Putamen (tissue), 1 donor: ENCODE results near the gene SLC34A1.

Experiments
- DNase-seq: peaks from one replicate; pipeline ENCODE4 v3.0.0-alpha.2; 2016; ENCODE audit warnings: low spot score

The SLC34A1 gene

DNA sequence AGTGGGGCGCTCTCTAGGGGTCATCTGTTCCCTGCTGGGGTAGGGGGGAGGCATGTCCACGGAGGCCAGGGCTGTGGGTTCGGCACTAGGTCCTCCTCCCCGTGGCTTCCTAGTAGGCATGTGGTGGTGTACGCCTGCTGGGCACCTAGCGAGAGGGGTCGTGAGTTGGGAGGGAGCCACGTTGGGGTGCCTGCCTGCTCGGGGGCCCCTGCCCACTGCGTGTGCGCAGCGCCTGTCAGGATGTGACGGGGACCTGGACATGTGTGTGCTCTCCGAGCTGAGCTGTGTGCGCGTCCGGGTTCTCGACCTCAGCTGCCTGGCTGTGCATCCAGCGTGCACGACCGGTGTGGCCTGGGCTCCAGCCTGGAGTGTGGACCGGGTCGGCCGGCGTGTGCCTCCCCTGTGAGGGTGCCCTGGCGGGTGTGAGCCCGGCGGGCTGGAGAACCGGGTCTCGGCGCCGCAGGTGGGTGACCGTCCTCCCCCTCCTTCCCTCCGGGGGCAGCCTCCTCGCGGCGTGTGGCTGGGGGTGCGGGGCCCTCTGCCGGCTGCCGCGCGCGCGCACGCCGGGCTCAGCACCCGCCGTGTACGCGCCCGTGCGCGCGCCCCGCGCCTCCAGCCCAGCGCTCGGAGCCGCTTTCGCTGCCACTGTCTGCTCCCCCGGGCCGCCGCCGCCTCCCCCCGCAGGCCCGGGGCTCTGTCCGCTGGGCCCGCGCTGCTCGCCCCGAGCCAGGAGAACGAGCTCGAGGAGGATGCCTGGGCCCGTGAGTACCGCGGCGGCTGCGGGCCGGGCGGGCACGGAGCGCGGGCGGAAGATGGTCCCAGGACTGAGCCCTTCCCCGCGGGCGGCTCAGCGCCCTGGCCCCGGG, 62.2 kb downstream of the SLC34A1 start, which contains the start of gene PRR7:
Gene PRR7, plus strand, starts transcription at position 615 of the 866 bp plus-strand sequence. CDS start 8,254 bp downstream, outside the sequence.
- DNase-seq = peak; percentile 85

- DNase-seq = peak; percentile 75
These were observed 62.9 kb downstream of the SLC34A1 start for GRCh38 chr5:177447066-177447610.

- DNase-seq = peak; percentile 92
These were observed 63.5 kb downstream of the SLC34A1 start for GRCh38 chr5:177447611-177448243.
